Measurements from ENCODE around the gene PLG. TPM values are rescaled to one million over a fixed set of nuclear protein-coding genes. Genes with fewer than 3 reads are reported as not detected.

The PLG gene
- total RNA-seq, 1 experiment from 2014 or later = not detected

GRCh38 chr6:160795721-160796120, 93.7 kb downstream of the PLG start:
- no peak overlapping the region for H3K27ac ChIP-seq (ENCODE audit: low read depth, low read length, poor library complexity, severe bottlenecking)
- no peaks in the 10 kb centered on the region for H3K36me3 ChIP-seq (ENCODE audit: insufficient read depth, low read length, poor library complexity, severe bottlenecking)
- H3K9me3 ChIP-seq (ENCODE audit: low read depth, low read length, poor library complexity, severe bottlenecking) = peaks cover 8% of the 10 kb centered on the region
- intact Hi-C loops (cut with micrococcal nuclease; ENCODE audit: unreplicated experiment) = no loop called here
- H3K27me3 ChIP-seq (replicated peaks; ENCODE audit: insufficient read depth, low read depth, low read length, poor library complexity) = no peaks in the 10 kb centered on the region
- no peak for DNase-seq (ENCODE audit: low spot score)
- no peaks in the 10 kb centered on the region for H3K4me1 ChIP-seq (ENCODE audit: insufficient read depth, low read length, poor library complexity, severe bottlenecking)
- no peak overlapping the region for H3K4me3 ChIP-seq (ENCODE audit: low read depth, low read length, poor library complexity, severe bottlenecking)
- no TSS peak for BruUV-seq (replicated peaks)
- ChIA-PET POLR2A (ENCODE audit: low non-redundant PET) (no interaction called here), CTCF (no interaction called here)
- TF ChIP-seq EZH2 (IDR thresholded peaks at IDR 0.05; ENCODE audit: borderline replicate concordance, low read depth, low read length, poor library complexity, severe bottlenecking) = no peak
- TF ChIP-seq, protein P1, sequence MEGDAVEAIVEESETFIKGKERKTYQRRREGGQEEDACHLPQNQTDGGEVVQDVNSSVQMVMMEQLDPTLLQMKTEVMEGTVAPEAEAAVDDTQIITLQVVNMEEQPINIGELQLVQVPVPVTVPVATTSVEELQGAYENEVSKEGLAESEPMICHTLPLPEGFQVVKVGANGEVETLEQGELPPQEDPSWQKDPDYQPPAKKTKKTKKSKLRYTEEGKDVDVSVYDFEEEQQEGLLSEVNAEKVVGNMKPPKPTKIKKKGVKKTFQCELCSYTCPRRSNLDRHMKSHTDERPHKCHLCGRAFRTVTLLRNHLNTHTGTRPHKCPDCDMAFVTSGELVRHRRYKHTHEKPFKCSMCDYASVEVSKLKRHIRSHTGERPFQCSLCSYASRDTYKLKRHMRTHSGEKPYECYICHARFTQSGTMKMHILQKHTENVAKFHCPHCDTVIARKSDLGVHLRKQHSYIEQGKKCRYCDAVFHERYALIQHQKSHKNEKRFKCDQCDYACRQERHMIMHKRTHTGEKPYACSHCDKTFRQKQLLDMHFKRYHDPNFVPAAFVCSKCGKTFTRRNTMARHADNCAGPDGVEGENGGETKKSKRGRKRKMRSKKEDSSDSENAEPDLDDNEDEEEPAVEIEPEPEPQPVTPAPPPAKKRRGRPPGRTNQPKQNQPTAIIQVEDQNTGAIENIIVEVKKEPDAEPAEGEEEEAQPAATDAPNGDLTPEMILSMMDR (conservative IDR thresholded peaks at IDR 0.05; ENCODE audit: low read depth, low read length) = no peak

GRCh38 chr6:160798625-160799024, 96.6 kb downstream of the PLG start:
- no TSS peak for BruUV-seq (replicated peaks)

DNA sequence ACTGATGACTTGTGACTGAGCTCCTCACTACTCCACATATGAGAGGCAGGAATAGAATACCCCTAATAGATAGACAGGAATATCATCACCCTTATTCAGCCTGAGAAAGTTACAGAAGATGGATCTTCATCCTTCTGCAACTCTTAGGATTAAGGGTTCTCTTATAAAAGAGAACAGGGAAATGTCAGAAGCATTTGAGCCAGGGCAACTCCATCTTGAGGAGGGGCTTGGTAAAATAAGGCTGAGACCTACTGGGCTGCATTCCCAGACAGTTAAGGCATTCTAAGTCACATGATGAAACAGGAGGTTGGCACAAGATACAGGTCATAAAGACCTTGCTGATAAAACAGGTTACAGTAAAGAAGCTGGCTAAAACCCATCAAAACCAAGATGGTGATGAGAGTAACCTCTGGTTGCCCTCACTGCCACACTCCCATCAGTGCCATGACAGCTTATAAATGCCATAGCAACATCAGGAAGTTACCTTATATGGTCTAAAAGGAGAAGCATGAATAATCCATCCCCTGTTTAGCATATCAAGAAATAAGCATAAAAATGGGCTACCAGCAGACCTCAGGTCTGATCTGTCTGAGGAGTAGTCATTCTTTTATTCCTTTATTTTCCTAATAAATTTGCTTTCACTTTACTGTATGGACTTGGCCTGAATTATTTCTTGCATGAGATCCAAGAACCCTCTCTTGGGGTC, 97.9 kb downstream of the PLG start:
- H3K4me3 ChIP-seq (ENCODE audit: low read depth, low read length, poor library complexity, severe bottlenecking) = no peak overlapping the region
- DNase-seq (ENCODE audit: low spot score) = no peak
- BruUV-seq (replicated peaks) = no TSS peak
- H3K4me1 ChIP-seq (ENCODE audit: insufficient read depth, low read length, poor library complexity, severe bottlenecking) = no peaks in the 10 kb centered on the region
- POLR2A ChIA-PET (ENCODE audit: low non-redundant PET) = no interaction called here
- CTCF ChIA-PET = no interaction called here
- no peak for TF ChIP-seq EZH2 (IDR thresholded peaks at IDR 0.05; ENCODE audit: borderline replicate concordance, low read depth, low read length, poor library complexity, severe bottlenecking)
- TF ChIP-seq, protein P1 (conservative IDR thresholded peaks at IDR 0.05; ENCODE audit: low read depth, low read length) = no peak
- H3K27ac ChIP-seq (ENCODE audit: low read depth, low read length, poor library complexity, severe bottlenecking) = no peak overlapping the region
- no peaks in the 10 kb centered on the region for H3K36me3 ChIP-seq (ENCODE audit: insufficient read depth, low read length, poor library complexity, severe bottlenecking)
- intact Hi-C loops (cut with micrococcal nuclease; ENCODE audit: unreplicated experiment) = no loop called here
- H3K27me3 ChIP-seq (replicated peaks; ENCODE audit: insufficient read depth, low read depth, low read length, poor library complexity) = no peaks in the 10 kb centered on the region
- H3K9me3 ChIP-seq (ENCODE audit: low read depth, low read length, poor library complexity, severe bottlenecking) = peaks cover 8% of the 10 kb centered on the region

More at GRCh38 chr6:160798625-160799024, 96.6 kb downstream of the PLG start:
- H3K27me3 ChIP-seq (replicated peaks; ENCODE audit: insufficient read depth, low read depth, low read length, poor library complexity) = no peaks in the 10 kb centered on the region
- H3K9me3 ChIP-seq (ENCODE audit: low read depth, low read length, poor library complexity, severe bottlenecking) = peaks cover 8% of the 10 kb centered on the region
- intact Hi-C loops (cut with micrococcal nuclease; ENCODE audit: unreplicated experiment) = no loop called here
- TF ChIP-seq, protein P1 (conservative IDR thresholded peaks at IDR 0.05; ENCODE audit: low read depth, low read length) = no peak
- TF ChIP-seq EZH2 (IDR thresholded peaks at IDR 0.05; ENCODE audit: borderline replicate concordance, low read depth, low read length, poor library complexity, severe bottlenecking) = no peak
- no peak overlapping the region for H3K4me3 ChIP-seq (ENCODE audit: low read depth, low read length, poor library complexity, severe bottlenecking)
- no peaks in the 10 kb centered on the region for H3K4me1 ChIP-seq (ENCODE audit: insufficient read depth, low read length, poor library complexity, severe bottlenecking)
- H3K27ac ChIP-seq (ENCODE audit: low read depth, low read length, poor library complexity, severe bottlenecking) = no peak overlapping the region
- ChIA-PET CTCF (no interaction called here), POLR2A (ENCODE audit: low non-redundant PET) (no interaction called here)
- no peak for DNase-seq (ENCODE audit: low spot score)
- no peaks in the 10 kb centered on the region for H3K36me3 ChIP-seq (ENCODE audit: insufficient read depth, low read length, poor library complexity, severe bottlenecking)
